Measurements from ENCODE around the gene SHC3.

The SHC3 gene

GRCh38 chr9:89049646-89050045 is 129.0 kb downstream of the SHC3 start:
- no peak for DNase-seq

GRCh38 chr9:89048616-89049015 is 130.0 kb downstream of the SHC3 start:
- no peak for DNase-seq

- DNase-seq = no peak
Measured at GRCh38 chr9:89047667-89048066, 131.0 kb downstream of the SHC3 start.

GRCh38 chr9:89046832-89047231 is 131.8 kb downstream of the SHC3 start:
- DNase-seq = no peak

DNA sequence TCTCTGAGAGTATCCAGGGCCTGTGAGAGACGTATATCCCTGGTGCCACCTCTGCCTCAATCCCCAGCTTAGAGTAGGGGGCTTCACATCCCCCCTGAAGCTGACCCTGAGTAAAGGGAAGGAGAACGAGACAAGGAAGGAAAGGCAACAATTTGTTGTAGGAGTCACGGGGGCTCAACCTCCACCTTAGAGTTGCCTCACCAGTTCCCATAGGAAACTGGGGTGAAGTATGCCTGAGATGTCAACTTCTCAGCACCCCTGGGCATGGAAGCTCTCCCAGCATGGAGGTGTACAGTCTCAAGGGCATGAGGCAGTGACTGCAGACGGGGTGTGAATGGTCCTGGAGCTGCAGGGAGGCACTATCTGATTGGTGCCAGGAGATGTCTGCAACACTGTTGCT is 133.7 kb downstream of the SHC3 start:
- DNase-seq = no peak

GRCh38 chr9:89044104-89044503 is 134.5 kb downstream of the SHC3 start:
- DNase-seq = no peak

- DNase-seq = no peak
Measured at GRCh38 chr9:89042984-89043383, 135.6 kb downstream of the SHC3 start.

GRCh38 chr9:89039664-89040063 is 139.0 kb downstream of the SHC3 start:
- no peak for DNase-seq

- no peak for DNase-seq
Measured at GRCh38 chr9:89039104-89039465, 139.5 kb downstream of the SHC3 start.

DNA sequence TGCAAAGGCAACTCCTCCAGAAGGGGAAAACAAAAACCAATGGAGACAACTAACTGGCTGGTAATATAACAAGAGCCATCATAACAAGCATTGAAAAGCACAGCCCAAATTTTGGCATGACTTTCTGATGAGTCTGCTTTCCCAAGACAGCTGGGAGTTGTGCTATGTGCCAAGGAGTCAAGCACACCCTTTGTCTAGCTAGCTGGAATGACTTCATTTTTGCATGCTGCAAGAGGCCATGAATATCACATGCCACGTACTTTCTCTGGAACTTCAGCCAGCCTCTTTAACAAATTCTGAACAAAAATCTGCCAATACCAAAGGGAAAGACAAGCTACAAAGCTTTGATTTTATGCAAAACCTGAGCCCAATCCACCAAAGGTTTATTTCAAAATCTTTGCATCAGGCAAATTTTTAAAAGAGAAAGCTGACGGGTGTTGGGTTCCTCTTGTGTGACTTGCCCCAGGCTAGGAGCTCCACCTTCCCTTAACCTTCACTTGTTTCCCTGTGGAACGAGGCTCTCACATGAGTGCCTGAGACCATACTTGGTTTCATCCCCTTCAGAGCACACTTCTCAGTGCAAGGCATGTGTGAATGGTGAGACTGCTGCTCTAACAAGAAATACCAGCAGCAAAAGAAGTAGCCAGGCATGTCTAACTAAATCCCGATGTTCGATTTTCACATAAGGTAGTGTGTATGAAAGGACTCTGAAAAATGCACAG is 140.1 kb downstream of the SHC3 start:
- DNase-seq = no peak

DNA sequence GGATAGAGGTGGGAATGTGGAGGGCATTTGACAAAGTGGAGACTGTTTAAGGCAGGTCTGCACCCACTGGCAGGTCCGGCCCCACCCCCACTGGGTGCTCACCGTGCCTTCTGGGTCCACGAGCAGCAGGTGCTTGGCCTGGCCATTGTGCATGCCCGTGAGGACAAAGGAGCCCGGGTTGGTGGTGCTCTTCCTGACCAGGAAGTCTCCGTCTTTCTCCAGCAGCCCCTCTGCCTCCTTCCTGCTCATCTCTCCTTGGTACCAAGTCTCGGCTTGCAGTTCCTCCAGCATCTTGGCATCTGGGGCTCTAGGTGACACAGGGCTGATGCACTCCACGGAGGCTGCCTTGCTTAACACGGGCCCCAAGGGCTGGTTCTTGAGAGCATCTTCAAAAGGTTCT is 140.7 kb downstream of the SHC3 start:
- DNase-seq = no peak

DNA sequence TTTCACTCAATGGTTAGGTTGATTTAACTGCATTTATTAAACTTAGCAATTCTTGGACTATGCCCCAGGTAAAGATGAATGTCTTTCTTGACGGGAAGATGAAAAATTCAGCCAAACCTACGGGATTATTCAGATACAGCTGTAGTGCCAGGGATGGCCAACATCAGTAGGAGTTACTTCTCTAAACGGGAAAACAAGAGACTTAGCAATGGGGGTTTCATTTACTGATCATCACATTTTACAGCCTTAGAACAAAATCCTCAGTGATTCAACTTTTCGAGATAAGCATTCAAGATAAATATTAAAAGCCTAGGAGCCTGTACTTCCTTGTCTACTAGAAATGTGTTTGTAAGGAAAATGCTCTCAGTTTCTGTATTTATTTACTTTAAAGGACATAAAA is 141.3 kb downstream of the SHC3 start:
- no peak for DNase-seq

- no peak for DNase-seq
Measured at GRCh38 chr9:89036891-89037290, 141.7 kb downstream of the SHC3 start.

- DNase-seq = no peak
Measured at GRCh38 chr9:89036383-89036782, 142.2 kb downstream of the SHC3 start.

- DNase-seq = no peak
Measured at GRCh38 chr9:89032661-89033060, 146.0 kb downstream of the SHC3 start.

DNA sequence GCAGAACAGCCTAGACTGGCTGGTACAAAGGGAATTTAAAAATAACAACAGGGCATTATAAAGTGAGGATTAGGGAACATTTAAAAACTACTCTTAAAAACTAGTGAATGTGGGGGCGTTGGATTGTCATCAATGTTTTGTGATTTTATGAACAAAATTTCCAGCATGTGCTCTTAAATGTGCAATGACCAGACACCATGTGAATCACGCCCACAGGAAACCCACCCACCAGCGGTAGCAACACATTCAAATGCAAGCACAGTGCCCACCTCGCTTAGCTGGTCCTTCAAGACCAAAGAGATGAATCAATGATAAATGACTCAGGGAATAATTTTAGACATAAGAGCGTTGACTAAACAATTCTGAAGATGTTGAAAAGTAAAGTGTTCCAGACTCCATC is 146.4 kb downstream of the SHC3 start:
- DNase-seq = no peak

DNA sequence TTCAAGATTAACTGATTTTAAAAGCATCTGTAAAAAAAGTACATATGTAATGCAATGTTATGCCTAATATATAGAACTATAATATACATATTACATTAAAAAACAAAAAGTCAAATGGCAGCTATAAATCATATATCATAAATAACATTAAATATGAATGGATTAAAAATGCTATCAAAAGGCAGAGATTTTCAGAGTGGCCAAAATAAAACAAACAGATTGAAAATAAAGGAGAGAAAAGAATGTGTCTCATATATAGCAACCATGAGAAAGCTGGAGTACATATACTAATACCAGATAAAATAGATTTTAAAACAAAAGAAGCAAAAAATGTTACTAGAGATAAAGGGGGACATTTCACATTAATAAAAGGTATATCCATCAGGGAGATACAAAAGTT is 148.8 kb downstream of the SHC3 start:
- DNase-seq = no peak

DNA sequence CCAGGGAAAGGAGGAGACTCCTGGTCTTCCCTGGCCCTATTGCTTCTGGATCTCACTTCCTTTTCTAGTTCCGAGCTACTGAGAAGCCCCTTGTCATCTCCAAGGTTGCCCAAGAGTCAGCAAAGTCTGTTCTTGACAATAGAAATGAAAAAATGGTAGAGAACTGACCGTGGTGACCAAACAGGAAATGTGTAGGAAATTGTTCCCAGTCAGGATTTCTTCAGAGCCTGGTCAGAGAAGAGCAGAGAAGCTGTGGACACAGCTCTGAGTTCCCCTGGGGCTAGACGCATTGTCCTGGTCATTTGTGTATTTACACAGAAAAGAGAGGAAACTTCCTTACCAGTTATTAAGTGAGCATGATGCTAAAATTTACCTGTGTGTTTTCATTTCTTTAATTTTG is 151.7 kb downstream of the SHC3 start:
- no peak for DNase-seq

GRCh38 chr9:89025553-89025952 is 153.1 kb downstream of the SHC3 start:
- no peak for DNase-seq

DNA sequence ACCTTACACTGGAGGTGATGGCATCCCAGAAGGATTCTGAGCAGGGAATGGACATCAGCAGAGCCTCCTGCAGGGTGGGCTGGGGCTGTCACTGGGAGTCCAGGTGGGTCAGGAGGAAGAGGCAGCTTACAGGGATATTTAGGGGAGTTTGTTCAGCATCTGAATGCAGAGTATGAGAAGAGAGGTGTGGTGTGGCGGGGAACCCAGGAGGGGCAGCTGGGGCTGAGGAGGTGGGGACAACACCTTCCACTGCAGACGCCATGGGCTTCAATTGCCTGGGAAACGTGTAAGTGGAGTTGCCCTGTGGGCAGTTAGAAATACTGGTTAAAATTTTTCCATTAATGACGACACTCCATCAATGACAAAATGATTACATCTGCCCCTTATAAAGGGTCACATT is 153.9 kb downstream of the SHC3 start:
- DNase-seq = no peak

GRCh38 chr9:89023740-89024139 is 154.9 kb downstream of the SHC3 start:
- DNase-seq = no peak

- no peak for DNase-seq
Measured at GRCh38 chr9:89022902-89023301, 155.7 kb downstream of the SHC3 start.

DNA sequence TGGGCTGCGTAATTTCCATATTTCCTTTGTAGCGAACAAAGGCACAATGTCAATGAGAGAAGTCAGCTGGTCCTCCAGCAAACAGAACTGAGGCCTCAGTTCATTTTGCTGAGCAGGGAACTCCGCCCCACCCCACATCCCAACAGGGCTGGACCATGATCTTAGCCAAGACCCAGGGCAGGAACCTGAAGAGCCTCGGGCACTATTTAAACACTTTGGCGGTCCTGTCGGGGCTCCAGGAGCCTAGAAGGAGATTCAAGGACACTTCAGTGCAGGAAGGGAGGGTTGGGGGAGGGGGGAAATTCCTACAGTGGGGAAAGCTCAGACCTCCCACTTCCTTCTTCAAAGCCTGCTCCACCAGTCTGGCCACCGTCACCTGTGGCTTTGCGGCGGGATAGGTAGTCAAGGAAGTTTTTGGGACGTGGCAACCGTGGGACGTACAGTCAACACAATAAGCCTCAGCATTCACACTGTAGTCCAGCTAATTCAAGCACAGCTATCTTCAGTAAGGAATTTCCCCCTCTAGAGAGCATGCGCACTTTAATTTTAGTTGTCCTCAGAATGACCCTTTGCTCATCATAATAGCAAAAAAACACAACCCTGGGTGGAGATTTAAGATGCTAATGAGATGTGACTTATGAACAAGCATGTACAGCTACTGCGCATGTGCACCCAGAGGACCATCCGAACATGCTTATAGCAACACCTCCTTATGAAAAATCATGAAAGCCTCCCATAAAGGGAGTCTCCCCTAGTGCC is 156.4 kb downstream of the SHC3 start:
- DNase-seq = no peak

DNA sequence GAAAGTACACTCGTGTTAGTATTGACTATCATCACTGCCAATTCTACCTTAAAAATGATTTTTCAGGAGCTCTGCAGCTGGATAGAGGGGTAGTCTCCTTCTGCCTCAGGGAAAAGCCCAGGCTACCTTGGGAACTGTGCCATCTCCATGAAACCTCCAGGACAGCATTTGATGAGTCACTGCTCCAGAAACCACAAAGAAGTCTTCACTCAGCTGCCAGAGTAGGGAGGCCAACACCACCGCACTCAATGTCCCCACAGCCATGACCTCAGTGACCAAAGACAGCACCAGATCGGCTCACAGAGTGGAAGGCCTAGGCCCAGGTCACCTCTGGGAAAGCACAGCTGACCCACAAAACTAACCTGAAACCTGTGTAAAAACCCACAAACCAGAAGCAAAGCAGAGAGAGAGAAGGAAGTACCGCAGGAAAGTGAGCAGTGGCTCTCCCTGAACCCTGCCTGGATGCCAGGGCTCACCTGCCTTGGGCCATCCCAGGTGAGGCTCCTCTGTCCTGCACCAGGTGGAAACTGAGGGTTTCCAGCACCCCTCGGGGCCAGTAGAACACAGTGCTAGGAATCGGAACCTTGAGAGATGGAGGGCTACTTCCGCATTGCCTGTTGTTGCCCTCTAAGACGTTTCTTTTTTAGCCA is 157.3 kb downstream of the SHC3 start:
- DNase-seq = no peak

Measured in stimulated activated CD4-positive, alpha-beta T cell treated with anti-CD3 and anti-CD28 coated beads, Interleukin-12 subunit alpha, Interleukin-12 subunit beta, amount 100 ng/mL, for 4 hours (primary cell).